Activated T-cell treated with anti-CD3 and anti-CD28 coated beads, Interleukin-2, amount 50 U/mL, for 1 hour (primary cell): ENCODE measurements around the gene PLEKHO2.
A peak's percentile ranks its signal among the peaks of the same experiment; 100 is the strongest.

ENCODE experiments used
- DNase-seq: peaks from one replicate; pipeline ENCODE4 v3.0.0-alpha.2; 2020

The PLEKHO2 gene

DNA sequence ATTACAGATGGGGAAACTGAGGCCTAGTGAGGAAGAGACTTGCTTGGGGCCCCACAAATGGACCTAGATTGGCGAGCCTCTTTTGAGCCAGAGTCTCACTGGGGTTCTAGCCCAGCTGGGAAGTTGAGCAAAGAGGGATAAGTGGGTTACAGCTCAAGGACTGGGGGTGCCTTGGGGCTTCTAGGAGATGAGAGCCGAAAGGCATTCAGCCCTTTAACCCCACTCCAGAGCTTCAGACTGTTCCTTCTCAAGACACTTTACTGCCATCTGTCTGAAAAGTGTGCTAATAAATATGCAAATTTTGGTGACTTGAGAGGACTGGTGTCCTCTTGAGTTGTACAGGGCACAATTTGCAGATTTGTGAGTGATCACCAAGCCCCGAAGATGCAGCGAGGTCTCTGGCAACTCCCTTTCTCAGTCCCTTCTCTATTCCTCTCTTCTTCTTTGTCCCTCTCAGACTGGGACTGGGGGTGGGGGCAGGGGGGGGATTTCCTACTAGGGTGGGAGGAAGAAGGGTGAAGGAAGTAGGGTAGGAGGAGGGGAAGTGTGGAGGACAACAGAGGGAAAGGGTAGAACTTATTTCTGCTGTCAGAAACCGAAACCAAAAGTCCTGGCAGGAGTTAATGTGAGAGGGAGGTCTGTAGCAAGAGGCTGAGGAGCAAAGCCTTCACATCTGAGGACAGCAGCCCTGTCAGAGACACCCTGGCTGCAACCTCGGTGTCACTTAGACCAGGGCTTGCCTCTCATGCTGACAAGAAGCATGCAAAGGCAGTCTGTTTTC is 53.8 kb downstream of the PLEKHO2 start:
- DNase-seq = peak; percentile 39

DNA sequence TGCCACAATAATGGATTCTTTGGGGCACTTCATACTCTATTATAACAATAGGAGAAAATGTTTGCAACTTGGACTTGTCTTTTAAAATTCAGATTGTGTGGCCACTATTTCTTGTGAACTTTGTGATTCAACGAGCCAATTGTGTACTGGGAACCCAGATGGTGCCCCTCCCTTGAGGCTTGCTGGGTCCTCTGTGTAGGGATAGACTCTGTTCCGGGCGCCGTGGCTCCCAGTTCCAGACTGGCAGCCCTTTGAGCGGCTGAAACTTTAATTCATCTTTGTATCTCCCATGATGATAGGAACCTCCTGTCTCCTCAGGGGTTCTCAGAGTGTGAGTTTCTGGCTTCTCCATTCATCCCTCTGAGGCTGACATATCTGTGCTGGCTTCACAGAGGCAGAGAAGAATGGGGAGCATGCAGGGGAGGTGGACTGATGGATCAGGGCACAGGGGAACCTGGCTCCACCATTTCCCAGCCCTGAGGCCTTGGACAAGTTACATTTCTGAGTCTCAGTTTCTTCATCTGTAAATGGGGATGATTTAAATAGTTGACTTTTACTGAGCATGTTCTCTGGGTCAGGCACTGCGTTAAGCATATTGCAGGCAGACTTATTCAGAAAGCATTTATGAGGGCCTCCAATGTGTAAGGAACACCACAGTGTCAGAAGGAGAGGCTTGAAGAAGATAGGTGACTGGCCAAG is 54.8 kb downstream of the PLEKHO2 start:
- no peak for DNase-seq

DNA sequence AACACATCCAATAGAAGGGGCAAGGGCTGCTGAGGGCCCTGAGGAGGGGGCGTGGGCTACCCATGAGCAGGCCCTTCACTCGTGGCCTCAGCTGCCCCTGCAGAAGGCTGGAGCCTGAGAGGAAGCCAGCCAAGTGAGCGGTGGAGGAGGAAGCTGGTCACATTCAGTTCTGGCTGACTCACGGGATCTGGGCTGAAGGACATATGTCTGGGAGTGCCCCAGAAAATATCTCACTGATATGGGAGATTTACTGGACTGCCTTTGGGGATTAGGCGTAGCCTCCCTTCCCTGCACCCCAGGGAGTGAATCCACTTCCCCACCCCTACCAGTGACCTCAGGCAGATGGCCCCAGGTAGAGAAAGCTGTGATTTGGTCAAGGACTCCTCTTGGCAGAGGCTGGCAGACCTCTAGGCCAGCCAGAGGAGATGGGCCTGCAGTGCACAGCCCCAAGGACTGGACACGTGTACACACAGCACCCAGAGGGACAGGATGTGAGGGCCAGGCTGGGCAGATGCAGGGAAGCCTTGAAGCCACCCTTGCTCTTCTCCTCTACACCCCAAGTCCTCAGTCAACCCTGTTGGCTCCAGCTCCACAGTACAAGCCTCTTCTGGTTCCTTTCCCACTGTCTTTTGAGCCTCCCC is 55.8 kb downstream of the PLEKHO2 start:
- DNase-seq = no peak

DNA sequence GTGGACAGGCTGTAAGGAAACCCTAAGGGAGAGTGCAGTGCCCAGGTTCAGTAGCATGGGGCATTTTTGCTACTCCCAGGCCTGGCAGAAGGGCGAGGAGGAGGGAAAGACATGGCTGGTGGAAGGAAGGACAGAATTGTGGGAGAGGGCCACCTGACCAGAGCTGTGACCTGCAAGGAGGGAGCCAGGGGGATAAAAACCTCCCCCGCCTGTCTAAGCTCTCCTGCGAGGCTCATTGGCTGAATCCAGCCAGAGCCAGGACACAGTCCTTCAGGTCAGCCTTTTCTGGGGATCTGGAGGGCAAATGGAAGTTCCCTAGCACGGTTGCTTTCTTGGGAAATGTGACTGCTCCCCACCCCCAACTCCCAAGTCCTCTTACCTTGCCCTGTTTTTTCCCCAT is 56.7 kb downstream of the PLEKHO2 start:
- DNase-seq = no peak

DNA sequence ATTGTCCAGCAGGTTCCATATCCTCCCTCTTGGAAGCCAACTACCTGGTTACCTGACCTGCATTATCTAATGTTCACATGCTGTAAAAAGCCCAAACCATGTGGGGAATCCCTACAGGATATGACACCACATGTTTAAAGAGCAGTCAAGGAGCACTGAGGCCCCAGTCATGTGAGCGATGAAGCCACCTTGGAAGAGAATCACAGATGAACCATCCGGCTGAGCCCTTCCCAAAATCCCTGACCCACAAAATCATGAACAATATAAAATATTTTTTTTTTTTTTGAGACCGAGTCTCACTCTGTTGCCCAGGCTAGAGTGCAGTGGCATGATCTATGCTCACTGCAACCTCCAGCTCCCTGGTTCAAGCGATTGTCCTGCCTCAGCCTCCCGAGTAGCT is 59.4 kb downstream of the PLEKHO2 start:
- DNase-seq = no peak

DNA sequence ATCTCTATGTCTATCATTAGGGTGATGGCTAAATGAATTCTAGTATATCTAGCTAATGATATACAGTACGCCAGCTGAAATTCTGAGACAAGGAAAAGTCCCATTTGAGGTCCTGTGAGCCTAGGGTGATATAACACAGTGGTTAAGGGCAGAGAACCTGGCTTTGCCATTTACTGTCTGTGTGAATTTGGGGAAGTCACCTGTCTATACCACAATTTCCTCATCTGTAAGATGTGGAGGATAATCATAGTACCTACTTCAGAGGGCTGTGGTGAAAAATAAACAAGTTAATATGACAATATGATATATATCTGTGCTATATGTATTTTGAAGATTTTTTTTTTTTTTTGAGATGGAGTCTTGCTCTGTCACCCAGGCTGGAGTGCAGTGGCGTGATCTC is 60.2 kb downstream of the PLEKHO2 start:
- no peak for DNase-seq

DNA sequence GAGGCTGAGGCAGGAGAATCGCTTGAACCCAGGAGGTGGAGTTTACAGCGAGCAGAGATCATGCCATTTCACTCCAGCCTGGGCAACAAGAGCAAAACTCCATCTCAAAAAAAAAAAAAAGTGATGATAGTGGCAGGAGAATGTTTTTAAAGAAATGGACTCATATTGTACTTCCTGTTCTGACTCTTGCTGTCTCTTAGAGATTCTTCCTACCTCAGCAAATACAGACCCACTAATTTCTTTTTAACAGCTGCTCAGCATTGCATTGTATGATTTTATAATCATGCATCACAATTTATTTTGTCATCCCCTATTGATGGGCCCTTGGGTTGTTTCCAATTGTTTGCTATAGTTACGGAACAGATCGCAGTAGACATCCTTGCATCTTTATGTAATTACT is 61.1 kb downstream of the PLEKHO2 start:
- DNase-seq = no peak

DNA sequence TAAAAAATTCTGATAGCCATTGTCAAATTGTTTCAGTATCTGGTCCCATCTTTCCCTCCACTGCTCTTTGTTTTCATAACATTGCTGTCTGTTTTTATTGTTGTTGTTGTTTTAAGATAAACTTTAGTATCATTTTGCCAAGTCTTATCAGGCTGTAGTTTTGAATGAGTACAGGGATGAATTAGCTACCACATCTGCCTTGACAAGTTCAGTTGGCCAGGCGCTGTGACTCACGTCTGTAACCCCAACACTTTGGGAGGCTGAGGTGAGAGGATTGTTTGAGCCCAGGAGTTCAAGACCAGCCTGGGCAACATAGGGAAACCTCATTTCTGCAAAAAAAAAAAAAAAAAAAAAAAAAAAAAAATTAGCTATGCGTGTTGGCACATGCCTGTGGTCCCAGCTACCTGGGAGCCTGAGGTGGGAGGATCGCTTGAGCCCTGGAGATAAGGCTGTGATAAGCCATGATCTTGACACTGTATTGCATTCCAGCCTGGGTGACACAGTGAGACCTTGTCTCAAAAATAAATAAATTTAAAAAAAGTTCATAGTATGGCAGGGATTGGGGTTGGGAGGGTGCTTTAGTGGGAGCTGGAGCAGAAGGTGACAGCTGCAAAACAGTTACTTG is 61.7 kb downstream of the PLEKHO2 start:
- DNase-seq = no peak

DNA sequence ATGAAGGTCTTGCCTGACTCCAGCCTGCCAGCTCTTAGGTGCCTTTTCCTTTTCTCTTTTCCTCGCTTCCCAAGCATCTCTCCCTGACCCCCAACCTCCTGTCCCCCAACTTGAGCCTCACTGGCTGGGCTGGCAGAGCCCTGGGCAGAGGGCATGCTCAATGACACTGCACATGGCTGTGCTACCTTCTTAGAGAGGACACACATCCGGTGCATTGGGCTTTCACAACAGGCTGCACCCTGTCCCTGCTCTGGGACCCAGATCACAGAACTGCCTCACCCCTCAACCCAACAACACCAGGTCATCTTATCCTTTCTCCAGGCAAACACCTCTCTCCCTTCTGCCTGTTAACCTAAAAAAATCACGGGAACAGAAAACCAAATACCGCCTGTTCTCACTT is 62.5 kb downstream of the PLEKHO2 start:
- DNase-seq = no peak

DNA sequence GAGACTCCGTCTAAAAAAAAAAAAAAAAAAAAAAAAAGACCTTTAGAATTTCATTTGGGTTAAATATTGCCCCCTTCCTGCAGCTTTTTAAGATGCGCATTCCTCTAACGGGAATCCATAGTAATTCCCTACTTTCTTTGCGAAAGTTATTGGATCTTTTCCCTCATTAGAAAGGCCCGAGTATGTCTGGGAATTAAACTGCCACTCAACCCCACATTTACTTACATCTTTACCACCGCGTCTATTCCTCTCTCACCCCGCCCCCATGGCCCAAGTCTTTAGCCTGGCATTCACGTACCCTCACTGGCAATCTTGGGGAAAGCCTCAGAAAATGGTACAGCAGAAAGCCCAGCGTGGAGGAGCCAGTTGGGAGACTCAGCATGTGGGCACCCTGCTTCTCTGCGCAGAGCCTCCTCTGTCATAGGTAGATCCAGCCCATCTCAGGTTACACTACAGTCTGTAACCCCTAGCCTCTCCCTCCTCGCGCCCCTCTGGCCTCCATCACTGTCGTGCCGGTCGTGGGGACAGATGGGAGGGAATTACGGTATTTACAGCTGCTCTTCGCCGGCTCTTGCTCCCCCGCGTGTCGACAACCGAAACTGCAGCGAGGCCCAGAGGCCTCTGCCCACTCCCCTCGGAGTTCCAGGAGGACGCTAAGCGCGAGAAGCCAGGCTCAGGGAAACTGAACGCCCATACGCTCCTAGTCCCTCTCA is 63.6 kb downstream of the PLEKHO2 start:
- DNase-seq = peak; percentile 83

DNA sequence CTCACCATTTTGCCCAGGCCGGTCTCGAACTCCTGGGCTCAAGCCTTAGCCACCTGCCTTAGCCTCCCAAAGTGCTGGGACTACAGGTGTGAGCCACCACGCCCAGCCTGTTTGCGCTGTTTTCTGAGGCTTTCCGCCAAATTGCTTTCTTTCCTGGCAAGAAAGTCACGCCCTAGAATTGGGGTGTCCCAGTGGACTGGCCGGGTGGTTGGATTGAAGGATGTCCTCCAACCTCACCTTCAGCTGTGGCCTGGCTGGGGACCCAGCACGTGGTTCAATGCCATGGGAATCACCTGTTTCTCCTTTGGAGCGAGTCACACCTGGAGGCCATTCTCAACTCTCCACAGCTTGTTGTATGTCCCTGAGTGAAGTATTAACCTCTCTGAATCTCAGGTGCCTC is 64.2 kb downstream of the PLEKHO2 start:
- DNase-seq = no peak

DNA sequence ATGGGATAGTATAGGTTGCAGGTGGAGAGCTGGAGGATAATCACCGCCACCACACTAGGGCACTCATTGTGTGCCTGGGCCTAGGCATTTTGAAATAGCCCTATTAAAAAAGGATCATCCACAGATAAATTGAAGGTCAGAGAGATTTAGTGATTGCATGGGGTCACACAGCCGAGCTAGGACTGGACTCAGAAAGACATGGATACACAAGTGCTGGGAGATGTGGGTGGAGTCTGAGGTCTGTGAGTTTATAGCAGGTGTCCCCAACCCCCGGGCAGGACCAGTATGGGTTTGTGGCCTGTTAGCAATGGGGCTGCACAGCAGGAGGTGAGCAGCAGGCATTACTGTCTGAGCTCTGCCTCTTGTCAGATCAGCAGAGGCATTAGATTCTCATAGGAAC is 64.7 kb downstream of the PLEKHO2 start:
- no peak for DNase-seq

DNA sequence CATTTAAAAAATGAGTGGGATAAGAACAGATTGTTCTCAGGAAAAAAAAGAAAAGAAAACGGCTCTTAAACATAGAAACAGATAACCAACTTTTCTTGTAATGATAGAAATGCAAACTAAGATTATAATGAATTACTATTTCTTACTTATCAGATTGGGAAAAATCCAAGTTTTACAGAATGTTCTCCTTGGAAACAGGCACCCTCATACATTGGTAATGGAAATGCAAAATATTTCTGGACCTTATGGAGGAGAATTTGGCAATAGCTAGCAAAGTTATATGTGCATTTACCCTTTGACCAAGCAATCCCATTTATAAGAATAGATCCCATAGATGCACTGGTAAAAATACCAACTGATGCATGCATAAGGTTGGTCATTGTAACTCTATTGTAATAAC is 66.3 kb downstream of the PLEKHO2 start:
- DNase-seq = no peak

DNA sequence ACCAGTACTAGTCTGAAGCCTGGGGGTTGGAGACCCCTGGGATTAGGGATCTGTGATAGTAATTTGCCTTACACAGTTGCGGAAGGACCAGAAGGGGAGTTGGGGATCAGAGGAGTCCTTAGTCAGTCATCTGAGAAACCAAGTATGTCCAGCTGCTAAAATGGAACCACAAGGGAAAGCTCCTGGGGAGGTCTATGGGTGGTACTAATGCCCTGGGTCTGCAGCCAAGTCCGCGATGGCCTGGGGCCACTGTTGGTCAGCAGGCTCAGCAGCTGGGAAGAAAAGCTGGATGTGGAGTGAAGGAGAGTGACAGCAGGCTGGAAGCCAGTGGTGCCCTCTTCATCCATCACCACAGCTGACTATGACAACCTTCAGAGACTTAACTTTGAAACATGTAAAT is 67.8 kb downstream of the PLEKHO2 start:
- DNase-seq = no peak

DNA sequence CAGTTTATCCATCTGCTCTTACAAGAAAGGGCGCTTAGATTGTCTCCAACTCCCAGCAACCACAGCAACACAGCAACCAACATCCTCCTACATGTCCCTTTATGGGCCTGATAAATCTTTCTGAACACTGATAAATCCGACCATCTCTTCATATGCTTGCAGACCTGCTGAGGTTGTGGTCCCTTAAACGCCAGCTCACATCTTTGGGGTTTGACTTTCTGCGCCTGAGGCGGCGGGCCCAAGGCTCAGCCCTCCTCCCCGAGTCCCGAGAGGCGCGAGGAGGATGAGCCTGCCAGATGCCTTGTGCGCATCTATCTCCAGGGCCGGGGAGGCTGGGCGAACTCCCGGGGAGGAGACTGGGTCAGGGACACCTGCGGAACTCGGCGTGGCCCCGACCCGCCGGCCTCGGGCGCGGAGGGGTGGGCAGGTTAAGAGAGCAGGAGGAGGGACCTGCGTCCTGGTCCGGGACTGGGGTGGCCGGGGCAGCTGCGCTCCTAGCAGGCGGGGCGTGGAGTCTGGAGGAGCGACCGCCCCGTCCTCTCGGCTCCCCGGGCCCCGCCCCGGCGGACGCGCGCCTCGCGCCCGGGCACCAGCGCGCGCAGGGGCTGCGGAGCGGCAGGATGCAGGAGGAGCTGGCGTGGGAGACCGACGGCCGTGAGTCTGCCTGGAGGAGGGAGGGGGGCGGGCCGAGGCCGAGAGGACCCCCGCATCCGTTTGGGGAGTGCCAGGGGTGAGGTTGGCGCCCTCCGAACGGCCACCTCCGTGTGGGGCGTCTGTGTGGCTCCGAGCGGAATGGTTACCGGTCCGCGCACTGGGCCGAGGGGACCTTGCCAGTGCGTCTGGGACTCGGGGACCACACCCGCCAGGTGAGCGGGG is 69.8 kb downstream of the PLEKHO2 start, which contains the start of gene ANKDD1A:
ANKDD1A (plus strand) TSS at position 592 of the 876 bp plus-strand sequence; CDS start at position 621, 29 bp downstream.
- DNase-seq = peak; percentile 43

DNA sequence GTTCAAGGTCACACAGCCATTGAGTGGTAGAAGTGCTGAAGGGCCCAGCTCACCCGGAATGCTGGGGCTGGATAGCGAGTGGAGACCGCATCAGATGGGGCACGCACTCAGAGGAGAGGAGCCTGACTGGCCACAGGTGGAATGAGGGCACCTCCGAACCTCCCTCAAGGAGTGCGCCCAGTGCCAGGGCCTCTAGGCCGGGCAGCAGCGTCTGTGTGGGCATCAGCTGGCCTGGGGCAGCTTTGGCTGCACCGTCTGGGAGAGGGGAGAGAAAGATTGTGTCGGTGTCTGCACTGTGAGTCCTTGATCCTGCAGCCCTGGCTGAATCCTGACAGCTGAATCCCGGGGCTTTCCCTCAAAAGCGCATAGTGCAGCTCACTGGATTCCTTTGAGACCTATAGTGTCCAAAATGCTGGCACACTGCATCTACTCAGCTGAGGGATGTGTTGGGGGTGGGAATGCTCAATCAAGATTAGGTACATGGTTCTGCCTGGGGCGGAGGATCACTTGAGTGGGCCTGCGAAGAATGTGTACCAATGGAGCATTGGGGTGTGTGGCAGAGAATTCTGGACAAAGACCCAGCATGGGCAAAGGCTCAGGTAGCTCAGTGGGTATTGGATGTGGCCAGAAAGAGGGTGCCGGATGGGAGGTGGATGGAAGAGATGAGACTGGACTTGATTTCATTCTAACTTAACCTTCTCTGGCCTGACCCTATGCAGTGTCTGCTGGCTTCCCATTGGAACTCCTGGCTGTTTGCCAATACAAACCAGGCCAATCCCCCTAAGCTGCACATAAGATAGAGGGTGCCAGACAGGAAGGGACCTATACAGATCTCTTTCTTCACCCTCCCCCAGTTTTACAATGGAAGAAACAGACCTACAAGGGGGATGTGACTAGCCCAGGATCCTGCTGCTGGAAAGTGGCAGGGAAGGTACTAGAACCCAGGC is 70.9 kb downstream of the PLEKHO2 start:
- no peak for DNase-seq

DNA sequence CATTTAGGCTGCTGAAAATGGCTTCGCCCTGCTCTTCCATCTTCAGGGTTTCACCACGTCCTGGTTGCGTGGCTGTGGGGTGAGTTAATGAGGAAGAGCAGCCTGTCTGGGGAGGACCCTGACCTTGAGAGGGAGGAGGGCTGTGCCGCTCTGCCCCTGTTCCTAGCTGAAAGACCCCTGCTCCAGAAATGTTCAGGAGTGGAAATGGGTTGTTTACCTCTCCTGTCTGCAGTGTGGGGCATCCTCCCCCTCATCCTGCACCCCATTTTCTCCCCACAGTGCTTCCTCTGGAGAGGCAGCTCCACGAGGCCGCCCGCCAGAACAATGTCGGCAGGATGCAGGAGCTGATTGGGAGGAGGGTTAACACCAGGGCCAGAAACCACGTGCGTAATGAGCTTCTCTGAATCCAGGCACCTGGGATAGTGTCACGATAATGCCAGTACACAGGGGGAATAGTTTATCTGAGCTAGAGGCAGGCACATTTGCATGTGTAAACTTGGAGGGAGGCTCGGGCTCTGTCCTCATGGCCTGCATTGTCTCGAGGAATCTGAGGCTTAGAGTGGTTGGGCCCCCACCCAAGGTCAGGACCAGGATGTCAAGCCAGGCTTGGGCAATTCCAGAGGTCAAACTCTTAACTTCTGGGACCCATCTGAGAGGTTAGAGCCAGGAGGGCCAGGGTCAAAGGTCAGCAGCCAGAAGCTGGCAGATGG is 74.0 kb downstream of the PLEKHO2 start:
- DNase-seq = no peak

DNA sequence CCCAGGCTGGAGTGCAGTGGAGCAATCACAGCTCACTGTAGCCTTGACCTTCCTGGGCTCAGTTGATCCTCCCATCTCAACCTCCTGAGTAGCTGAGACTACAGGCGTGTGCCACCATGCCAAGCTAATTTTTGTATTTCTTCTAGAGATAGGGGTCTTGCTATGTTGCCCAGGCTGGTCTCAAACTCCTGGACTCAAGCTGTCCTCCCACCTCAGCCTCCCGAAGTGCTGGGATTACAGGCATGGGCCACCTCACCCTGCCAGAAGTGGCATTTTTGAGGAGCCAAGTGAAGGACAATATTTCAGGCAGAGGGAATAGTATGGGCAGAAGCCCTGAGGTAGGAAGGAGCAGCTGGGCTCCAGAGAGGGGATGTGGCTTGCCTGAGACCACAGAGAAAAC is 74.7 kb downstream of the PLEKHO2 start:
- DNase-seq = no peak

DNA sequence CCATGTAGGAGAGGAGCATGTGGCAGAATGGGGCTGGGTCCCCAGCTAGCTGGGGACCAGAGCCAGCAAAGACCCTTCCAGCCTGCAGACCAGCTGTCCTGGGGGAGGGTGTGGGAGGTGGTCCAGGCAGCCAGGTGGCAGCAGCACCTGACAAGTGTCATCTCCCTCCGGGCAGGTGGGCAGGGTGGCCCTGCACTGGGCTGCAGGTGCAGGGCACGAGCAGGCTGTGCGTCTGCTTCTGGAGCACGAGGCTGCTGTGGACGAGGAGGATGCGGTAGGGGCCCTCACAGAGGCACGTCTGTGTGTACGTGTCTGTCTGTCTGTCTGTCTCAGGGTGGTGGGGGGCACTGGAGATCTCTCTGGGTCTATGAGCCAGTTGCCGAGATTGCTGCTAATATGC is 75.5 kb downstream of the PLEKHO2 start:
- no peak for DNase-seq
